Esophagus muscularis mucosa (tissue), 4 donors: Measurements from ENCODE around the gene RHBDD1. TPM values are rescaled to one million over a fixed set of nuclear protein-coding genes. Genes with fewer than 3 reads are reported as not detected.

Experiments
- DNase-seq: peaks from one replicate; pipeline ENCODE4 v3.0.0-alpha.2; 2017; ENCODE audit errors: extremely low spot score
- H3K27ac ChIP-seq, 4 donors: fragments of 200-600 bp; sonication (generic); replicated peaks in 1 of 4; 1 replicate in 3 of 4; 2 replicates in 1 of 4; pipeline ENCODE4 v1.5.1; 2016 to 2019; ENCODE audit warnings: mild to moderate bottlenecking in 1 of 4
- H3K27me3 ChIP-seq, 4 donors: fragments of 200-600 bp; sonication (generic); one replicate each; pipeline versions ENCODE4 v1.5.1 to v1.6.0; 2016 to 2019
- H3K36me3 ChIP-seq, 4 donors: fragments of 200-600 bp; sonication (generic); one replicate each; pipeline ENCODE4 v1.5.1; 2016 to 2019
- H3K4me1 ChIP-seq, 4 donors: fragments of 200-600 bp; sonication (generic); one replicate each; pipeline ENCODE4 v1.5.1; 2016 to 2019
- H3K4me3 ChIP-seq, 4 donors: fragments of 200-600 bp; sonication (generic); 1 replicate in 2 of 4; 2 replicates in 2 of 4; pipeline ENCODE4 v1.5.1; 2016 to 2019; ENCODE audit warnings: mild to moderate bottlenecking in 4 of 4, moderate library complexity in 1 of 4
- H3K9me3 ChIP-seq, 4 donors: fragments of 200-600 bp; sonication (generic); 1 replicate in 3 of 4; 2 replicates in 1 of 4; pipeline ENCODE4 v1.5.1; 2016 to 2019
- EP300 ChIP-seq: sonication (generic); formaldehyde crosslinking; IDR thresholded peaks from one replicate; pipeline ENCODE4 v1.6.1; 2017; ENCODE audit warnings: antibody characterized with exemption
- POLR2A ChIP-seq: fragments of 450-650 bp; IDR thresholded peaks from one replicate; pipeline ENCODE4 v1.6.1; 2017; ENCODE audit warnings: antibody characterized with exemption, moderate library complexity, mild to moderate bottlenecking, low read depth
- POLR2AphosphoS5 ChIP-seq, 2 donors: sonication (generic); formaldehyde crosslinking; IDR thresholded peaks; one replicate each; pipeline ENCODE4 v1.6.1; 2017; ENCODE audit warnings: antibody characterized with exemption in 2 of 2
- WGBS: methylation state at CpG from one replicate; pipeline ENCODE4 v1.1.5; 2018; 5-methylcytosine and 5-hydroxymethylcytosine counted together
- intact Hi-C: fragments of 100-400 bp; cut with DNase I; formaldehyde crosslinking; loops from one replicate; pipeline ENCODE4 v1.15.1; 2023
- total RNA-seq, 4 donors: library from RNA; depleted of rRNA; stranded (reverse); fragments of >200 nt; gene quantifications; one replicate each; pipeline versions ENCODE4 v1.1.0 to v1.2.1, GENCODE V29; 2016
- TF ChIP-seq, protein P1 (sequence below), 3 experiments: fragments of 200-600 bp in 2 of 3; fragments of 450-650 bp in 1 of 3; sonication (generic) in 2 of 3; IDR thresholded peaks; one replicate each; pipeline ENCODE4 v1.5.1; 2017 to 2019; ENCODE audit warnings: antibody characterized with exemption in 3 of 3, mild to moderate bottlenecking in 2 of 3, moderate library complexity in 1 of 3

RHBDD1 gene
- total RNA-seq, 4 donors from 2014 or later: 18.3 to 24.9 (median 22.2) TPM

DNA sequence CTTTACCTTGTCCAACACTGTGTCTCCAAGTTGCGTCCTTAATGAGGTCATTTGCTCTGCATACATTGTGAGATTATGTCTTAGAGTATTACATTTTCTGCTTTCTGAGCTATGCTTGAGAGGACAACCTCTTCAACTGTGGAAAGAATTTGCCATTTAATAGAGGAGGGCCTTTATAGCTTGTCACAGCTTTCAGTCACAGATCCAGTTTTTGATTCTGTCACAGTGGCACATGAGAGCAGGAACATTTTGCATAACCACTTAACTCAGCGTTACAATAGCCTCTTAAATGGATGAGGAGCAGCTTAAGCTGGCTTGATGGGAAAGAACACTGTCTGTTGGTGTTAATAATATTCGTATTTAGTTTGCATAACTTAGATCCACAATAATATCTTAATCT is 63.0 kb downstream of the RHBDD1 start:
- TF ChIP-seq, protein P1, sequence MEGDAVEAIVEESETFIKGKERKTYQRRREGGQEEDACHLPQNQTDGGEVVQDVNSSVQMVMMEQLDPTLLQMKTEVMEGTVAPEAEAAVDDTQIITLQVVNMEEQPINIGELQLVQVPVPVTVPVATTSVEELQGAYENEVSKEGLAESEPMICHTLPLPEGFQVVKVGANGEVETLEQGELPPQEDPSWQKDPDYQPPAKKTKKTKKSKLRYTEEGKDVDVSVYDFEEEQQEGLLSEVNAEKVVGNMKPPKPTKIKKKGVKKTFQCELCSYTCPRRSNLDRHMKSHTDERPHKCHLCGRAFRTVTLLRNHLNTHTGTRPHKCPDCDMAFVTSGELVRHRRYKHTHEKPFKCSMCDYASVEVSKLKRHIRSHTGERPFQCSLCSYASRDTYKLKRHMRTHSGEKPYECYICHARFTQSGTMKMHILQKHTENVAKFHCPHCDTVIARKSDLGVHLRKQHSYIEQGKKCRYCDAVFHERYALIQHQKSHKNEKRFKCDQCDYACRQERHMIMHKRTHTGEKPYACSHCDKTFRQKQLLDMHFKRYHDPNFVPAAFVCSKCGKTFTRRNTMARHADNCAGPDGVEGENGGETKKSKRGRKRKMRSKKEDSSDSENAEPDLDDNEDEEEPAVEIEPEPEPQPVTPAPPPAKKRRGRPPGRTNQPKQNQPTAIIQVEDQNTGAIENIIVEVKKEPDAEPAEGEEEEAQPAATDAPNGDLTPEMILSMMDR (IDR thresholded peaks at IDR 0.05): no peak
- TF ChIP-seq POLR2A (no peak), POLR2AphosphoS5 (IDR thresholded peaks at IDR 0.05) (no peak), EP300 (no peak)
- peaks cover 0 to 16% (median 13%) of the 10 kb centered on the region in 4 donors for H3K4me1 ChIP-seq
- H3K36me3 ChIP-seq: peaks cover 0 to 3% (median 0%) of the 10 kb centered on the region in 4 donors
- no peak overlapping the region for H3K27ac ChIP-seq
- H3K9me3 ChIP-seq: no peaks in the 10 kb centered on the region
- no peak for DNase-seq
- H3K27me3 ChIP-seq: no peaks in the 10 kb centered on the region
- intact Hi-C loops: no loop called here
- WGBS: 97% methylated on average over 3 of the region's 3 CpGs
- no peak overlapping the region for H3K4me3 ChIP-seq

DNA sequence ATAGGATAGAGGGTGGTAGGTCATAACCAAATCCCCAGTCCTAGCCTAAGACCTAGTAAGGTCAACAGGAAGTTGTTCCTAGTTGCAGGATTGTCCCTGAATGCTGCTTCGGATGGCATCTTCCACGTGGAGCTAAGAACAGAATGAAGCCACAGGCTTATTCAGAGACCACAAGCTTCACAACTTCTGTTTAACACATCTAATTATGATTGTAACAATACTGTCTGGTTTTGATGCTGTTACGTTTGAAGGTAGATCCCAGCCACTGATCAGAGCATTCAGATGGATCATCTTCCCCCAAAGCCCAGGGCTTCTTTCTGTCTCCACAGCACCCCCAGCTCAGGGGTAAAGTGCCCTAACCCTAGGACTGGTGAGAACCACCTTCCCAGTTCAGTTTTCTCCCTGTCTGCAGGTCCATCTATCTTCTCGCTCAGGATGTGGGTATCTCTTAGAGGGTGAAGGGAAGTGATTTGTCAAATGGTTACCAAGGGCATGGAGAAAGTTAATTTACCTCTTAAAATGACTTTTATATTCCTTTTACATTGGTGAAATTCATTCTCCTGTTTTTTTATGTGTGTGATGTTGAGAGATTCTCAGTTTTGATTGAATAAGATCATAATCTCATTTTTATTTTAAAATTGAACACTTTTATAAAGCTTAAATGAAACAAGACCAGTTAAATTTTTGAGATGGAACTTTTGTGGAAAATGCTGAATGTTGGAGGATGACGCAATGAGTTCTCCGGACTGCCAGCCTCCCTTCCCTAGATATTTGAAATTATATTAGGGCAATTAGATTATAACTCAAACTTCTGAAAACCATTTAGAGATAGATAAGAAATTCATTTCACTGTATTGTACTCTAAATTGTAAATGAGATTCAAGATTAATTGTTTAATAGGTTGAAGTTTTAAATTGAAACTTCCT is 66.5 kb downstream of the RHBDD1 start:
- H3K36me3 ChIP-seq: peaks cover 0 to 6% (median 0%) of the 10 kb centered on the region in 4 donors
- H3K4me3 ChIP-seq: no peak overlapping the region
- no peak for DNase-seq
- no peak overlapping the region for H3K27ac ChIP-seq
- H3K27me3 ChIP-seq: no peaks in the 10 kb centered on the region
- no peak for TF ChIP-seq POLR2A
- TF ChIP-seq, protein P1 (IDR thresholded peaks at IDR 0.05): no peak
- no peak for TF ChIP-seq POLR2AphosphoS5 (IDR thresholded peaks at IDR 0.05)
- no peak for TF ChIP-seq EP300
- no peaks in the 10 kb centered on the region for H3K9me3 ChIP-seq
- WGBS: 90% methylated on average over 6 of the region's 6 CpGs
- H3K4me1 ChIP-seq: no peaks in the 10 kb centered on the region
- intact Hi-C loops: no loop called here

- no peak for TF ChIP-seq POLR2AphosphoS5 (IDR thresholded peaks at IDR 0.05)
- TF ChIP-seq POLR2A: no peak
- TF ChIP-seq, protein P1 (IDR thresholded peaks at IDR 0.05): no peak
- no peak for TF ChIP-seq EP300
- intact Hi-C loops: no loop called here
- 91% methylated on average over 4 of the region's 4 CpGs for WGBS
- H3K27ac ChIP-seq: no peak overlapping the region
- peaks cover 0 to 4% (median 3%) of the 10 kb centered on the region in 4 donors for H3K4me1 ChIP-seq
- no peak for DNase-seq
- H3K9me3 ChIP-seq: no peaks in the 10 kb centered on the region
- H3K4me3 ChIP-seq: no peak overlapping the region
- peaks cover 0 to 6% (median 0%) of the 10 kb centered on the region in 4 donors for H3K36me3 ChIP-seq
- no peaks in the 10 kb centered on the region for H3K27me3 ChIP-seq
These were observed 67.3 kb downstream of the RHBDD1 start for GRCh38 chr2:226903179-226903578.

DNA sequence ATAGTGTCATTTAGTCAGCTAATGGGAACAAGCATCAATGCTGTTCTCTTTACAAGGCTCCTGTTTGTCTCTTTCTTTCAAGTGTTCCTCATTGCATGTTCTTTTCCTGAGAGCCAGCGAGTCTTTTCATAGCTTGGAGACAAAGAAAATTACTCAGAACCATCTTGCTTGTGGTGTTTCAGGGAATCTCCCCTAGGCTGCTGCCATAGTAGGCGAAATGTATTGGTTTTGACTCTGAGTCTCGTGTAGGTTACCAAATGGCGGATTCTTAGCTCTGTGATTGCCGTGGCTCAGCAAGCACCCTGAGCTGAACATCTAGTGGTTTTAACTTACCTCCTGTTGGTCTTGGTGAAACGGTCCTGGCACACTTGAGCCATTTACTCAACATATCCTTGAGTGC is 68.7 kb downstream of the RHBDD1 start:
- intact Hi-C loops: no loop called here
- no peaks in the 10 kb centered on the region for H3K27me3 ChIP-seq
- no peaks in the 10 kb centered on the region for H3K9me3 ChIP-seq
- WGBS: 96% methylated on average over 6 of the region's 6 CpGs
- peaks cover 0 to 17% (median 10%) of the 10 kb centered on the region in 4 donors for H3K4me1 ChIP-seq
- H3K4me3 ChIP-seq: no peak overlapping the region
- H3K36me3 ChIP-seq: peaks cover 0 to 11% (median 0%) of the 10 kb centered on the region in 4 donors
- no peak overlapping the region for H3K27ac ChIP-seq
- no peak for DNase-seq
- no peak for TF ChIP-seq POLR2A
- no peak for TF ChIP-seq POLR2AphosphoS5 (IDR thresholded peaks at IDR 0.05)
- no peak for TF ChIP-seq EP300
- TF ChIP-seq, protein P1 (IDR thresholded peaks at IDR 0.05): no peak
